WTC11 (cell line): ENCODE results near the gene KYNU. TPM values are rescaled to one million over a fixed set of nuclear protein-coding genes. Genes with fewer than 3 reads are reported as not detected.

Experiments
- ATAC-seq: fragments of 200-7000 bp; cut with Tn5 transposase; 2 replicates; pipeline ENCODE4 v1.10.0; 2021; ENCODE audit warnings: mild to moderate bottlenecking, moderate library complexity
- CTCF ChIA-PET: fragments of 300-600 bp; sonication (Branson Sonifier 250); formaldehyde crosslinking; loops from one replicate; lab custom pipeline; 2021; ENCODE audit warnings: antibody characterized with exemption; lab: Charles Lee
- POLR2A ChIA-PET: fragments of 350-600 bp; sonication (Branson Sonifier 250); formaldehyde crosslinking; loops from one replicate; lab custom pipeline; 2021; ENCODE audit warnings: antibody characterized with exemption; lab: Charles Lee
- DNase-seq: peaks from one replicate; pipeline ENCODE4 v3.0.0; 2021; ENCODE audit warnings: low spot score
- H3K27ac Mint-ChIP-seq: 2 replicates; pipeline ENCODE4 v1.8.0; 2021; ENCODE audit warnings: mixed read lengths
- H3K27me3 Mint-ChIP-seq: 2 replicates; pipeline ENCODE4 v1.8.0; 2021; ENCODE audit warnings: low read depth, mild to moderate bottlenecking, moderate library complexity, mixed read lengths
- H3K36me3 Mint-ChIP-seq: 2 replicates; pipeline ENCODE4 v1.8.0; 2021; ENCODE audit warnings: mixed read lengths
- H3K4me1 Mint-ChIP-seq: 2 replicates; pipeline ENCODE4 v1.8.0; 2022; ENCODE audit warnings: mixed read lengths
- H3K4me3 Mint-ChIP-seq: 2 replicates; pipeline ENCODE4 v1.8.0; 2021; ENCODE audit warnings: mild to moderate bottlenecking, moderate library complexity, mixed read lengths
- H3K9me3 Mint-ChIP-seq: 2 replicates; pipeline ENCODE4 v1.8.0; 2021; ENCODE audit warnings: mixed read lengths
- CDX4 ChIP-seq: fragments of 250-450 bp; sonication (Bioruptor Pico); IDR thresholded peaks from 2 replicates; pipeline ENCODE4 v1.9.0; 2021; ENCODE audit warnings: moderate library complexity, mild to moderate bottlenecking, inconsistent platforms, borderline replicate concordance
- CREB1 ChIP-seq: sonication (generic); formaldehyde crosslinking; IDR thresholded peaks from 2 replicates; pipeline ENCODE4 v1.8.0; 2023; ENCODE audit warnings: mild to moderate bottlenecking, missing genetic modification reagents
- ETV6 ChIP-seq: sonication (generic); formaldehyde crosslinking; IDR thresholded peaks from 2 replicates; pipeline ENCODE4 v1.8.1; 2022; ENCODE audit warnings: mild to moderate bottlenecking, missing genetic modification reagents
- FOXJ3 ChIP-seq: sonication (generic); formaldehyde crosslinking; IDR thresholded peaks from 2 replicates; pipeline ENCODE4 v1.9.0; 2021; ENCODE audit warnings: missing genetic modification reagents, mild to moderate bottlenecking, borderline replicate concordance
- GTF2I ChIP-seq: fragments of 250-450 bp; sonication (Bioruptor Pico); conservative IDR thresholded peaks from 2 replicates; pipeline ENCODE4 v1.4.0; 2021; ENCODE audit warnings: mild to moderate bottlenecking
- IRF2 ChIP-seq: sonication (generic); formaldehyde crosslinking; IDR thresholded peaks from 2 replicates; pipeline ENCODE4 v1.8.0; 2022; ENCODE audit warnings: low read depth, missing genetic modification reagents, borderline replicate concordance
- JUN ChIP-seq: sonication (generic); formaldehyde crosslinking; IDR thresholded peaks from 2 replicates; pipeline ENCODE4 v1.8.0; 2023; ENCODE audit warnings: mild to moderate bottlenecking, missing genetic modification reagents
- KAT7 ChIP-seq: sonication (generic); formaldehyde crosslinking; IDR thresholded peaks from 2 replicates; pipeline ENCODE4 v1.8.1; 2023; ENCODE audit warnings: missing genetic modification reagents, mild to moderate bottlenecking, borderline replicate concordance
- MYBL2 ChIP-seq: sonication (generic); formaldehyde crosslinking; IDR thresholded peaks from 2 replicates; pipeline ENCODE4 v1.8.1; 2023; ENCODE audit warnings: mild to moderate bottlenecking, moderate library complexity, missing genetic modification reagents
- NFATC4 ChIP-seq: fragments of 250-450 bp; sonication (Bioruptor Pico); IDR thresholded peaks from 2 replicates; pipeline ENCODE4 v1.9.0; 2021; ENCODE audit warnings: mild to moderate bottlenecking
- NFE2L1 ChIP-seq: sonication (generic); formaldehyde crosslinking; IDR thresholded peaks from 2 replicates; pipeline ENCODE4 v1.8.1; 2023; ENCODE audit warnings: missing genetic modification reagents
- NR1H2 ChIP-seq: sonication (generic); formaldehyde crosslinking; IDR thresholded peaks from 2 replicates; pipeline ENCODE4 v1.9.0; 2021; ENCODE audit warnings: mild to moderate bottlenecking, moderate library complexity, missing genetic modification reagents
- PRRX2 ChIP-seq: fragments of 250-450 bp; sonication (Bioruptor Pico); IDR thresholded peaks from 2 replicates; pipeline ENCODE4 v1.8.0; 2021; ENCODE audit warnings: mild to moderate bottlenecking
- SMAD4 ChIP-seq: sonication (generic); formaldehyde crosslinking; IDR thresholded peaks from 2 replicates; pipeline ENCODE4 v1.8.0; 2022; ENCODE audit warnings: mild to moderate bottlenecking, missing genetic modification reagents
- TCF7 ChIP-seq: sonication (generic); formaldehyde crosslinking; IDR thresholded peaks from 2 replicates; pipeline ENCODE4 v1.8.0; 2022; ENCODE audit warnings: mild to moderate bottlenecking, low read depth, missing genetic modification reagents, moderate library complexity
- TEAD4 ChIP-seq: sonication (generic); formaldehyde crosslinking; IDR thresholded peaks from 2 replicates; pipeline ENCODE4 v1.8.0; 2022; ENCODE audit warnings: mild to moderate bottlenecking, missing genetic modification reagents
- USF2 ChIP-seq: sonication (generic); formaldehyde crosslinking; IDR thresholded peaks from 2 replicates; pipeline ENCODE4 v1.8.1; 2023; ENCODE audit warnings: mild to moderate bottlenecking, missing genetic modification reagents, moderate library complexity
- ZMAT4 ChIP-seq: fragments of 250-450 bp; sonication (Bioruptor Pico); IDR thresholded peaks from 2 replicates; pipeline ENCODE4 v1.9.0; 2021; ENCODE audit warnings: mild to moderate bottlenecking
- ZNF396 ChIP-seq: fragments of 250-450 bp; sonication (Bioruptor Pico); IDR thresholded peaks from 2 replicates; pipeline ENCODE4 v1.8.0; 2021; ENCODE audit warnings: mild to moderate bottlenecking, moderate library complexity, borderline replicate concordance
- ZNF425 ChIP-seq: fragments of 250-450 bp; sonication (Bioruptor Pico); conservative IDR thresholded peaks from 2 replicates; pipeline ENCODE4 v1.9.0; 2021; ENCODE audit warnings: mild to moderate bottlenecking
- total RNA-seq: library from RNA; stranded (reverse); gene quantifications from 3 replicates; pipeline ENCODE4 v1.2.3, GENCODE V29; 2021

KYNU gene
- total RNA-seq, 1 experiment from 2014 or later = 0.85 TPM

GRCh38 chr2:142992840-142993239, 115.4 kb downstream of the KYNU start (continued):
- no peak for TF ChIP-seq NR1H2 (CRISPR knock-in tag)
- no peak for TF ChIP-seq ZMAT4

- no peak overlapping the region for H3K4me3 Mint-ChIP-seq
- POLR2A ChIA-PET = no interaction called here
Observed at GRCh38 chr2:142993771-142994170, 116.3 kb downstream of the KYNU start.

GRCh38 chr2:142994665-142995064, 117.2 kb downstream of the KYNU start:
- Mint-ChIP-seq H3K9me3 (no peaks in the 10 kb centered on the region), H3K36me3 (no peaks in the 10 kb centered on the region), H3K27me3 (no peaks in the 10 kb centered on the region), H3K27ac (no peak overlapping the region), H3K4me3 (no peak overlapping the region), H3K4me1 (peaks cover 6% of the 10 kb centered on the region; the same call in 1 of the 2 replicates)
- ATAC-seq (no peak), DNase-seq (no peak)
- ChIA-PET CTCF (interaction anchor here (1.5 kb wide), 1 partner anchor 40 kb away, joined by 5 read pairs; no protein-coding TSS in a partner anchor), POLR2A (no interaction called here)
- no peak for TF ChIP-seq MYBL2
- TF ChIP-seq NFATC4 (CRISPR knock-in tag) = no peak
- TF ChIP-seq TCF7 (CRISPR knock-in tag) = no peak

More at GRCh38 chr2:142993771-142994170, 116.3 kb downstream of the KYNU start:
- DNase-seq = no peak
- Mint-ChIP-seq H3K9me3 (no peaks in the 10 kb centered on the region), H3K27ac (no peak overlapping the region)
- no peak for TF ChIP-seq GTF2I
- TF ChIP-seq ZNF396 (CRISPR knock-in tag) = no peak
- TF ChIP-seq JUN (CRISPR knock-in tag) = no peak
- TF ChIP-seq IRF2 = no peak
- no peak for TF ChIP-seq CREB1
- no peak for TF ChIP-seq ETV6 (CRISPR knock-in tag)
- no peak for TF ChIP-seq KAT7 (CRISPR knock-in tag)
- TF ChIP-seq TEAD4 (CRISPR knock-in tag) = no peak
- TF ChIP-seq ZMAT4 = no peak
- no peak for TF ChIP-seq CDX4 (CRISPR knock-in tag)
- TF ChIP-seq NFE2L1 (CRISPR knock-in tag) = no peak
- no peak for TF ChIP-seq FOXJ3 (CRISPR knock-in tag)
- no peak for TF ChIP-seq SMAD4 (CRISPR knock-in tag)
- no peak for TF ChIP-seq ZNF425 (CRISPR knock-in tag)
- no peak for TF ChIP-seq USF2
- no peak for TF ChIP-seq PRRX2
- TF ChIP-seq, all 79 proteins: peak for 0
- no peaks in the 10 kb centered on the region for H3K27me3 Mint-ChIP-seq
- CTCF ChIA-PET = interaction anchor here (1.5 kb wide), 1 partner anchor 41 kb away, joined by 5 read pairs; no protein-coding TSS in a partner anchor
- no peak for ATAC-seq
- H3K4me1 Mint-ChIP-seq = peaks cover 6% of the 10 kb centered on the region; the same call in 1 of the 2 replicates
- no peaks in the 10 kb centered on the region for H3K36me3 Mint-ChIP-seq
